Breast epithelium (tissue), 4 donors: Measurements from ENCODE around the gene VDAC1. TPM values are rescaled to one million over a fixed set of nuclear protein-coding genes. Genes with fewer than 3 reads are reported as not detected.

Source experiments
- DNase-seq, 2 donors: peaks; one replicate each; pipeline ENCODE4 v3.0.0-alpha.2; 2019; ENCODE audit warnings: low spot score in 2 of 2
- H3K27ac ChIP-seq, 2 donors: fragments of 200-600 bp; sonication (generic) in 1 of 2; one replicate each; pipeline ENCODE4 v1.5.1; 2016 to 2019; ENCODE audit warnings: mild to moderate bottlenecking in 1 of 2
- H3K27me3 ChIP-seq, 2 donors: fragments of 200-600 bp; sonication (generic) in 1 of 2; one replicate each; pipeline versions ENCODE4 v1.5.1 to v1.6.0; 2017 to 2019; ENCODE audit warnings: control low read depth in 1 of 2, mild to moderate bottlenecking in 1 of 2
- H3K36me3 ChIP-seq: fragments of 200-600 bp; one replicate; pipeline ENCODE4 v1.5.1; 2019
- H3K4me1 ChIP-seq, 2 donors: fragments of 200-600 bp; sonication (generic); one replicate each; pipeline ENCODE4 v1.5.1; 2016 to 2019; ENCODE audit warnings: control low read depth in 1 of 2
- H3K4me3 ChIP-seq, 3 donors: fragments of 200-600 bp; sonication (generic); 1 replicate in 2 of 3; 2 replicates in 1 of 3; pipeline ENCODE4 v1.5.1; 2016 to 2019; ENCODE audit warnings: mild to moderate bottlenecking in 3 of 3, moderate library complexity in 2 of 3
- H3K9me3 ChIP-seq, 2 donors: fragments of 200-600 bp; sonication (generic) in 1 of 2; one replicate each; pipeline ENCODE4 v1.5.1; 2016 to 2019; ENCODE audit warnings: control low read depth in 1 of 2
- CTCF ChIP-seq, 3 donors: fragments of 450-650 bp; IDR thresholded peaks; one replicate each; pipeline ENCODE4 v1.5.1; 2016 to 2017; ENCODE audit warnings: antibody characterized with exemption in 3 of 3, mild to moderate bottlenecking in 3 of 3, moderate library complexity in 3 of 3
- POLR2A ChIP-seq: fragments of 450-650 bp; IDR thresholded peaks from one replicate; pipeline ENCODE4 v1.6.1; 2016; ENCODE audit warnings: antibody characterized with exemption, mild to moderate bottlenecking, moderate library complexity
- POLR2AphosphoS5 ChIP-seq, 3 donors: sonication (generic); formaldehyde crosslinking; IDR thresholded peaks; one replicate each; pipeline ENCODE4 v1.6.1; 2017; ENCODE audit warnings: antibody characterized with exemption in 3 of 3
- intact Hi-C: fragments of 100-400 bp; cut with DNase I; formaldehyde crosslinking; loops from one replicate; pipeline ENCODE4 v1.15.1; 2023; ENCODE audit warnings: low total_unique reads
- total RNA-seq, 3 donors: library from RNA; depleted of rRNA; stranded (reverse); fragments of >200 nt; gene quantifications; one replicate each; pipeline ENCODE4 v1.1.0, GENCODE V29; 2016

Gene VDAC1
- total RNA-seq, 3 donors from 2014 or later = 113 to 141 (median 118) TPM

DNA sequence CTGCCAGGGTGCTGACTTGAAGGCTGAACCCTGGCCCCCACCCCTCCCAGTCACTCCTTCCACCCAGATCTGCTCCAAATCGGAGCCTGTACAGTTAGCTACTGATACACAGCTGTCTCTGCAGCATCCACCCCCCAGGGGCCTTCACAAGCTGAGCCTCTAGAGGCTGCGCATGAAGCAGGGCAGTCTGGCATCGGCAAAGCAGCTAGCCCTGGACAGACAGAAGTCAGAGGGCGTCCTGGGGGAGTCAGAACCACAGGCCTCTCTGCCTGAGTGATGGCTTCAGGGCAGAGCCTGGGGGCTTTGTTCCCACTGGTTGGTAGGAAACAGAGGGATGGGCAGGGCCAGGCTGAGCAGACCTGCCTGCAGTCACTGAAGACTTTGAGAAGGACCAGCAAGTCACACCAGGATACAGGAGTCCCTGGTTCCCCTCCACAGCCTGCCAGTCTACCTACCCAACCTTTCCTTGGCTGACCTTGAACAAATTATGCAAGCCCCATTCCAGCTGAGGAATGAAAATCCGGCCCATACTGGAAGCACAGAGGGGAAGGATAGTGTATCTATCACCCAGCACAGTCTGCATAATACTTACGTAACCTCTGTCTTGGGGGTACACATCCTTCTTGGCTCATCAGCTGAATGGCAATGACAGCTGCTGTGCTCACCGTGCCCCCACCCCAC is 8.8 kb downstream of the VDAC1 start:
- H3K27me3 ChIP-seq = no peaks in the 10 kb centered on the region
- intact Hi-C loops = no loop called here
- TF ChIP-seq CTCF (IDR thresholded peaks at IDR 0.05) = no peak
- no peak for TF ChIP-seq POLR2A
- no peak for TF ChIP-seq POLR2AphosphoS5 (IDR thresholded peaks at IDR 0.05)
- H3K36me3 ChIP-seq = no peaks in the 10 kb centered on the region
- no peaks in the 10 kb centered on the region for H3K9me3 ChIP-seq
- no peak overlapping the region for H3K27ac ChIP-seq
- peak overlapping the region in 1 of 3 donors; percentile 2 for H3K4me3 ChIP-seq
- peaks cover 7 to 14% of the 10 kb centered on the region in 2 donors for H3K4me1 ChIP-seq
- no peak for DNase-seq

GRCh38 chr5:133995341-133995740 is 9.4 kb downstream of the VDAC1 start:
- H3K4me1 ChIP-seq = peaks cover 7 to 11% of the 10 kb centered on the region in 2 donors

DNA sequence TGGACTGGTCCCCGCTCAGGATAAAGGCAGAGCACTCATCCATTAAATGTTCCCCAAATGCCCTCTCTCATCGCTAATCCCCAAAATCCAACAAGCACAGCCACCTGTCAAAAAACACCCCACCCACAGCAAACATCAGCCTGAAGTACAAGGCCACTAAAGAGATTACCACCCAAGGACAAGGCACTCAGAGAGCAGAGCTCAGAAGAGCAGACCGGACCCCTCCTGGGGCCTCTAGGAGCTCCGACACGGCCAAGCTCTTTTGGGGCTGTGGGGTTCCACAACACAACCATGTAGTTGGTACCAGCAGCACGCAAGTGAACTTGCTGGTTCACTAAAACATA is 9.8 kb downstream of the VDAC1 start:
- Histone ChIP-seq H3K36me3 (no peaks in the 10 kb centered on the region), H3K9me3 (no peaks in the 10 kb centered on the region), H3K4me3 (no peak overlapping the region), H3K27me3 (no peaks in the 10 kb centered on the region), H3K27ac (no peak overlapping the region), H3K4me1 (peaks cover 7% of the 10 kb centered on the region in 2 donors)
- no peak for TF ChIP-seq POLR2A
- no peak for DNase-seq
- intact Hi-C loops = no loop called here

More at GRCh38 chr5:133995341-133995740, 9.4 kb downstream of the VDAC1 start:
- TF ChIP-seq CTCF (IDR thresholded peaks at IDR 0.05) (no peak), POLR2AphosphoS5 (IDR thresholded peaks at IDR 0.05) (no peak), POLR2A (no peak)
- no peak for DNase-seq
- no peaks in the 10 kb centered on the region for H3K36me3 ChIP-seq
- no peaks in the 10 kb centered on the region for H3K9me3 ChIP-seq
- no peak overlapping the region for H3K4me3 ChIP-seq
- intact Hi-C loops = no loop called here
- H3K27ac ChIP-seq = no peak overlapping the region
- no peaks in the 10 kb centered on the region for H3K27me3 ChIP-seq

DNA sequence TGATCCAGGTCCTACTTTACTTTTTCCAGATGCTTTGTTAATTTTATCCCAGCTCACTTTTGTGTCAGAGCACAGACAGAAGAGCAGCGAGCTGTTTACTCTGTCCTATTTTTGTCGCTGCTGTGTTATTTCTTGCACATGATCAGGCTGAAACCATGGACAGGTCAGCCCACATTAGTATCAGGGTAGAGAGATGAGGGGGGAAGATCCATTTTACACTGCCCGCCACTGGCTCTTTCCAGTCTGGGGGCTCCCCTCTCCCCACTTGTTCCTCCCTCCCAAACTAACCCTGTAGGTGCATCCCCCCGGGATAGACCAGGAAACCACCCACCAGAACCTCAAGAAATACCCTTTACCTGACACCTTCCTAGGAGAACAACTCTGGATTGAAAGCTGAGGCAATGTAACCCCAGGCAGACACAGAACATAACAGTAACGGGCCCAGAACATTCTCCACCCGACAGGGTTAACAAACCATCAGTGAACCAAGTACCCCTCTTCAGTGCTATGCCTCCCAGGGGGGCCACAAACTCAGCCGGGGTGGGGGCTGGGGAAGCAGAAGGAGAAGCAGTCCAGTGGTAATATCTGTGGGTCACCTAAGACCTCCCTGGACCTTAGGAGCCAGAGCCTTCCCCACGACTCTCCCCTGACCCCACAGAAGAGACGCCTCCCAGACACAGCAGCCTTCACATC is 10.3 kb downstream of the VDAC1 start:
- no peak overlapping the region for H3K27ac ChIP-seq
- peaks cover 5 to 7% of the 10 kb centered on the region in 2 donors for H3K4me1 ChIP-seq
- TF ChIP-seq POLR2A (no peak), CTCF (IDR thresholded peaks at IDR 0.05) (no peak), POLR2AphosphoS5 (IDR thresholded peaks at IDR 0.05) (no peak)

DNA sequence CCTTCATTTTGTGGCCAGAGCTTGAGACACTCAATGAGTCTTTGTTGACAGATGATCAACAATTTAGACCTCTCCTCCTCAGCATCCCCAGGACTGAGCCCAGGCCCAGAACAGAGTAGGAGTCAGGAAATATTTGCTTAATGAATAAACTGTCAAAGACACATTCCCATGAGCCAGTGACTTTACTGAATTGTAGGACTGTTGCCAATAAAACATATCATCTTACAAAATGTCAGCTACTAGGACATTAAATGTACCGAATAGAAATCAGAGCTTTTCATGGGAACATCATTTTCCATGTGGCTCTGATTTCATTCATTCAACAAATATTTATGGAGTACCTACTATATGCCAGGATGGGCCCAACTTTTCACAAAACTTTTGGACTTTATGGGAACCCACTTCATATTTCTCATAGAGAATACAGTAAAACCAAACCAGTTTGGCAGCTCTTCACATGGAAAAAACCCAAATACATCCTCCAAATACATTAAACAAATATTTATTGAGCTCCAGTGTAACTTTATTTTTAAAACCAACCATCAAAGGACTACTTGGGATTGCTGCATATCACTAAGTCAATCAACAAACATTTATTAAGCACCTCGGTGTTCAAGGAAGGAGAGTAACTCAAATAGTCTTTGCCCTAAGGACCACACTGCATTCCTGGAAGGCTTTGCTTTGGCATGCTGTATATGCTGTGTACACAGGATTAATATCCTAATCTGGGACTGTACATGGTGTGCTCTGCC is 11.4 kb downstream of the VDAC1 start:
- H3K4me3 ChIP-seq = no peak overlapping the region
- no peak overlapping the region for H3K27ac ChIP-seq
- H3K4me1 ChIP-seq = peaks cover 5 to 7% of the 10 kb centered on the region in 2 donors
- intact Hi-C loops = no loop called here
- H3K9me3 ChIP-seq = no peaks in the 10 kb centered on the region
- no peak for TF ChIP-seq CTCF (IDR thresholded peaks at IDR 0.05)
- TF ChIP-seq POLR2AphosphoS5 (IDR thresholded peaks at IDR 0.05) = no peak
- no peak for TF ChIP-seq POLR2A
- no peak for DNase-seq
- no peaks in the 10 kb centered on the region for H3K36me3 ChIP-seq
- no peaks in the 10 kb centered on the region for H3K27me3 ChIP-seq

More for the DNA sequence above, 10.3 kb downstream of the VDAC1 start:
- no peak overlapping the region for H3K4me3 ChIP-seq
- intact Hi-C loops = no loop called here
- H3K27me3 ChIP-seq = no peaks in the 10 kb centered on the region
- no peaks in the 10 kb centered on the region for H3K36me3 ChIP-seq
- H3K9me3 ChIP-seq = no peaks in the 10 kb centered on the region
- no peak for DNase-seq
